Liver (tissue), 9 donors: ENCODE data around the gene DYRK1A. TPM values are rescaled to one million over a fixed set of nuclear protein-coding genes. Genes with fewer than 3 reads are reported as not detected.

Source experiments
- DNase-seq: peaks from one replicate; pipeline ENCODE4 v3.0.0-alpha.2; 2017; ENCODE audit warnings: low spot score
- H3K27ac ChIP-seq, 2 donors: one replicate each; pipeline ENCODE4 v1.7.0; 2013; ENCODE audit warnings: inconsistent platforms in 2 of 2, low read length in 2 of 2, control low read depth in 1 of 2, low read depth in 1 of 2, mild to moderate bottlenecking in 1 of 2
- H3K27me3 ChIP-seq, 4 donors: one replicate each; pipeline versions ENCODE4 v1.6.1 to v1.7.0; 2013; ENCODE audit warnings: low read length in 3 of 4, inconsistent platforms in 1 of 4, mild to moderate bottlenecking in 1 of 4, moderate library complexity in 1 of 4; ENCODE audit not compliant: control insufficient read depth in 4 of 4, insufficient read depth in 4 of 4
- H3K36me3 ChIP-seq, 4 donors: one replicate each; pipeline versions ENCODE4 v1.6.1 to v1.7.0; 2013; ENCODE audit warnings: low read length in 3 of 4, mild to moderate bottlenecking in 3 of 4, low read depth in 1 of 4, moderate library complexity in 1 of 4; ENCODE audit not compliant: control insufficient read depth in 4 of 4, insufficient read depth in 3 of 4
- H3K4me1 ChIP-seq, 4 donors: one replicate each; pipeline versions ENCODE4 v1.6.1 to v1.7.0; 2013; ENCODE audit warnings: low read length in 3 of 4, mild to moderate bottlenecking in 3 of 4, moderate library complexity in 1 of 4; ENCODE audit not compliant: control insufficient read depth in 4 of 4, insufficient read depth in 4 of 4
- H3K4me3 ChIP-seq, 3 donors: one replicate each; pipeline versions ENCODE4 v1.6.1 to v1.7.0; 2013; ENCODE audit warnings: low read length in 3 of 3, control low read depth in 1 of 3, low read depth in 1 of 3, mild to moderate bottlenecking in 1 of 3
- H3K9ac ChIP-seq, 2 donors: one replicate each; pipeline ENCODE4 v1.7.0; 2013; ENCODE audit warnings: low read length in 2 of 2, mild to moderate bottlenecking in 2 of 2, moderate library complexity in 2 of 2, control low read depth in 1 of 2, low read depth in 1 of 2
- H3K9me3 ChIP-seq, 4 donors: one replicate each; pipeline versions ENCODE4 v1.6.1 to v1.7.0; 2013; ENCODE audit warnings: low read length in 3 of 4; ENCODE audit not compliant: control insufficient read depth in 4 of 4
- FOXA1 ChIP-seq: IDR thresholded peaks from 2 replicates; pipeline ENCODE4 v1.6.1; 2016; ENCODE audit warnings: antibody characterized with exemption
- FOXA2 ChIP-seq: IDR thresholded peaks from 2 replicates; pipeline ENCODE4 v1.6.1; 2016; ENCODE audit warnings: antibody characterized with exemption
- NR2F2 ChIP-seq: IDR thresholded peaks from 2 replicates; pipeline ENCODE4 v1.6.1; 2016; ENCODE audit warnings: antibody characterized with exemption
- RAD21 ChIP-seq, 2 donors: IDR thresholded peaks; 2 replicates each; pipeline ENCODE4 v1.6.1; 2016; ENCODE audit warnings: antibody characterized with exemption in 2 of 2, mild to moderate bottlenecking in 2 of 2
- RXRA ChIP-seq, 2 donors: IDR thresholded peaks; 2 replicates each; pipeline ENCODE4 v1.6.1; 2017 to 2018; ENCODE audit warnings: antibody characterized with exemption in 2 of 2, mild to moderate bottlenecking in 1 of 2
- SP1 ChIP-seq: IDR thresholded peaks from 2 replicates; pipeline ENCODE4 v1.6.1; 2018; ENCODE audit warnings: antibody characterized with exemption, mild to moderate bottlenecking
- TAF1 ChIP-seq: conservative IDR thresholded peaks from 2 replicates; pipeline ENCODE4 v1.6.1; 2016; ENCODE audit warnings: antibody characterized with exemption, mild to moderate bottlenecking
- YY1 ChIP-seq: IDR thresholded peaks from 2 replicates; pipeline ENCODE4 v1.6.1; 2016; ENCODE audit warnings: antibody characterized with exemption, mild to moderate bottlenecking
- WGBS: extraction: QIAGEN DNeasy Blood & Tissue Kit; methylation state at CpG from one replicate; pipeline ENCODE4 v1.1.7; 2013; 5-methylcytosine and 5-hydroxymethylcytosine counted together
- polyA plus RNA-seq, 2 donors: library from polyadenylated mRNA; stranded (reverse) in 1 of 2; unstranded in 1 of 2; fragments of 200-250 nt in 1 of 2; fragments of >200 nt in 1 of 2; fragmentation: Nextera tagmentation in 1 of 2; extraction: Ambion mirVana in 1 of 2; gene quantifications; one replicate each; pipeline versions ENCODE4 v1.2.1 to v1.2.3, GENCODE V29; 2013 to 2015
- total RNA-seq, 2 donors: library from RNA; depleted of rRNA; stranded (reverse); fragments of >200 nt; gene quantifications; one replicate each; pipeline ENCODE4 v1.2.3, GENCODE V29; 2014
- TF ChIP-seq, protein P1 (sequence below): fragments of 150-350 bp; IDR thresholded peaks from 2 replicates; pipeline ENCODE4 v1.5.1; 2017; ENCODE audit warnings: improper control_type of control experiment, low read depth, low read length; ENCODE audit not compliant: missing input control
- TF ChIP-seq, protein P2 (sequence below): IDR thresholded peaks from 2 replicates; pipeline ENCODE4 v1.6.1; 2016; ENCODE audit warnings: antibody characterized with exemption
- TF ChIP-seq, protein P3 (sequence below): IDR thresholded peaks from 2 replicates; pipeline ENCODE4 v1.6.1; 2016; ENCODE audit warnings: antibody characterized with exemption
- donor health status: healthy.
- donor health status: healthy.
- donor health status: healthy.
- donor health status: healthy.
- donor health status: healthy.

The DYRK1A gene
- total and polyA plus RNA-seq, 4 donors: 5.1 to 58.3 (median 22.9) TPM

DNA sequence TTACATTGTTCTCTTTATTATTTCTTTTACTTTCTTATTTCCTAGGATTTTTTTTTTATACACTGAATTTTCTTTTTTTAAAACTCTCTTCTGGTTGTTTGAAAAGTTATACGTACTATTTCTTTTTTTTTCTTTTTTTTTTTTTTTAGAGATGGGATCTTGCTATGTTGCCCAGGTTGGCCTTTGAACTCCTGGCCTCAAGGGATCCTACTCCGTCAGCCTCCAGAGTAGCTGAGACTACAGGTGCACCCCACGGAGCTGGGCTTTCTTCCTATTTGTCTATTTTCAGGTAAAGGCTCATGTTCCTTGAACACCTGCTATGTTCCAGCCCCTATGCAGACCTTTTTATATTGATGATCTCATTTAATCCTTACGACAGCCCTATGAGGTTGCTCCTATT is 29.4 kb upstream of the DYRK1A start:
- no peaks in the 10 kb centered on the region for H3K27me3 ChIP-seq
- H3K36me3 ChIP-seq: no peaks in the 10 kb centered on the region
- no peak for TF ChIP-seq FOXA2
- no peak for TF ChIP-seq RAD21 (IDR thresholded peaks at IDR 0.05)
- TF ChIP-seq NR2F2: no peak
- TF ChIP-seq, protein P1, sequence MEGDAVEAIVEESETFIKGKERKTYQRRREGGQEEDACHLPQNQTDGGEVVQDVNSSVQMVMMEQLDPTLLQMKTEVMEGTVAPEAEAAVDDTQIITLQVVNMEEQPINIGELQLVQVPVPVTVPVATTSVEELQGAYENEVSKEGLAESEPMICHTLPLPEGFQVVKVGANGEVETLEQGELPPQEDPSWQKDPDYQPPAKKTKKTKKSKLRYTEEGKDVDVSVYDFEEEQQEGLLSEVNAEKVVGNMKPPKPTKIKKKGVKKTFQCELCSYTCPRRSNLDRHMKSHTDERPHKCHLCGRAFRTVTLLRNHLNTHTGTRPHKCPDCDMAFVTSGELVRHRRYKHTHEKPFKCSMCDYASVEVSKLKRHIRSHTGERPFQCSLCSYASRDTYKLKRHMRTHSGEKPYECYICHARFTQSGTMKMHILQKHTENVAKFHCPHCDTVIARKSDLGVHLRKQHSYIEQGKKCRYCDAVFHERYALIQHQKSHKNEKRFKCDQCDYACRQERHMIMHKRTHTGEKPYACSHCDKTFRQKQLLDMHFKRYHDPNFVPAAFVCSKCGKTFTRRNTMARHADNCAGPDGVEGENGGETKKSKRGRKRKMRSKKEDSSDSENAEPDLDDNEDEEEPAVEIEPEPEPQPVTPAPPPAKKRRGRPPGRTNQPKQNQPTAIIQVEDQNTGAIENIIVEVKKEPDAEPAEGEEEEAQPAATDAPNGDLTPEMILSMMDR: no peak
- no peak for TF ChIP-seq SP1
- TF ChIP-seq, protein P2, sequence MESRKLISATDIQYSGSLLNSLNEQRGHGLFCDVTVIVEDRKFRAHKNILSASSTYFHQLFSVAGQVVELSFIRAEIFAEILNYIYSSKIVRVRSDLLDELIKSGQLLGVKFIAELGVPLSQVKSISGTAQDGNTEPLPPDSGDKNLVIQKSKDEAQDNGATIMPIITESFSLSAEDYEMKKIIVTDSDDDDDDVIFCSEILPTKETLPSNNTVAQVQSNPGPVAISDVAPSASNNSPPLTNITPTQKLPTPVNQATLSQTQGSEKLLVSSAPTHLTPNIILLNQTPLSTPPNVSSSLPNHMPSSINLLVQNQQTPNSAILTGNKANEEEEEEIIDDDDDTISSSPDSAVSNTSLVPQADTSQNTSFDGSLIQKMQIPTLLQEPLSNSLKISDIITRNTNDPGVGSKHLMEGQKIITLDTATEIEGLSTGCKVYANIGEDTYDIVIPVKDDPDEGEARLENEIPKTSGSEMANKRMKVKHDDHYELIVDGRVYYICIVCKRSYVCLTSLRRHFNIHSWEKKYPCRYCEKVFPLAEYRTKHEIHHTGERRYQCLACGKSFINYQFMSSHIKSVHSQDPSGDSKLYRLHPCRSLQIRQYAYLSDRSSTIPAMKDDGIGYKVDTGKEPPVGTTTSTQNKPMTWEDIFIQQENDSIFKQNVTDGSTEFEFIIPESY: no peak
- TF ChIP-seq FOXA1: no peak
- H3K4me1 ChIP-seq: no peaks in the 10 kb centered on the region
- no peaks in the 10 kb centered on the region for H3K9me3 ChIP-seq
- no peak for DNase-seq
- no peak overlapping the region for H3K9ac ChIP-seq
- no peak overlapping the region for H3K4me3 ChIP-seq
- no peak overlapping the region for H3K27ac ChIP-seq
- WGBS: 92% methylated on average over 4 of the region's 4 CpGs

DNA sequence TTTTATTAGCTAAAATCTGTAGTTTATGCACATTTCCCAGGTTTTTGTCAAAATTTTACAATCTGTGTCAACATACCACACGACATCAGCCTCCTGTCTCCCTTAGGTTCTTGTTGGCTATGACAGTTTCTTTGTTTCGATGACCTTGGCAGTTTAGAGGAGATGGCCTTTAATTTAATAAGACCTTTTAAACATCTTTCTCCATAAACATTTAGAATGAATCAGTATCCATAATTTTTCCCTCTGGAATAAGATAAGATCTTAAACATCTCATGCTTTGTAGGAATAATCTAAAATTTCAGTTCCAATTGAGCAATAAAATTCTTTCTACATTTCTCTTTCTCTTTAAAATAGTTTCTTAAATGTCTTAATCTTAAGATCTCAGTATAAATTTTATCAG is 28.7 kb upstream of the DYRK1A start:
- WGBS: 98% methylated on average over 2 of the region's 2 CpGs
- H3K9me3 ChIP-seq: no peaks in the 10 kb centered on the region
- no peak overlapping the region for H3K27ac ChIP-seq
- TF ChIP-seq TAF1 (no peak), FOXA2 (no peak), YY1 (no peak), RAD21 (IDR thresholded peaks at IDR 0.05) (no peak), RXRA (IDR thresholded peaks at IDR 0.05) (no peak)
- TF ChIP-seq, protein P2: no peak
- TF ChIP-seq, protein P3, sequence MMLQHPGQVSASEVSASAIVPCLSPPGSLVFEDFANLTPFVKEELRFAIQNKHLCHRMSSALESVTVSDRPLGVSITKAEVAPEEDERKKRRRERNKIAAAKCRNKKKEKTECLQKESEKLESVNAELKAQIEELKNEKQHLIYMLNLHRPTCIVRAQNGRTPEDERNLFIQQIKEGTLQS: no peak
- no peak for DNase-seq
- H3K9ac ChIP-seq: no peak overlapping the region
- H3K4me1 ChIP-seq: no peaks in the 10 kb centered on the region
- no peaks in the 10 kb centered on the region for H3K36me3 ChIP-seq
- H3K4me3 ChIP-seq: no peak overlapping the region
- no peaks in the 10 kb centered on the region for H3K27me3 ChIP-seq
